GM21717 (cell line): ENCODE measurements around the gene ATP11C.
"Not testable (repeated sequence)": the region's sequence is repeated elsewhere in the genome, so short reads cannot be mapped to it uniquely, and the experiment has no call there.

Experiments used
- ATAC-seq: cut with Tn5 transposase; IDR thresholded peaks from one replicate; pipeline ENCODE4 v1.9.1; 2021; ENCODE audit warnings: mild to moderate bottlenecking, moderate library complexity; ENCODE audit not compliant: unreplicated experiment

The ATP11C gene

DNA sequence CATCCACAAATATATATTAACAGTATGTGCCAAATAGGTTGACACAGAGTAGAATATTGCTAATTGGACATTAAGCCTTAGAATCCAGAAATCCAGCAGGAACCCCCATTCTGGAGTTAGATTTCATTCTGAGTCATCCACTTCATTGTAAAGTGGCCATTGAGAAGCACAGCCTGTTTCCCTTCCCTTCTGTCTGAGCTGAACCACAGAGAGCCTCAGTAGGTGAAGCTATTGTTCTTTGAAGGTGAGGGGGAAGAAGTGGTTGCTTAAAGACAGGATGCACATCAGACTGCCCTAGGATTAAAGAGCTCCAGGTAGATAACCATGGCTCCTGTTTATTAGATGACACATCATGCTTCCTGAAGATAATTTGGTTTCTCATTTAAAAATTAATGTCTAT is 194.3 kb downstream of the ATP11C start:
- peak; percentile 67 for ATAC-seq

DNA sequence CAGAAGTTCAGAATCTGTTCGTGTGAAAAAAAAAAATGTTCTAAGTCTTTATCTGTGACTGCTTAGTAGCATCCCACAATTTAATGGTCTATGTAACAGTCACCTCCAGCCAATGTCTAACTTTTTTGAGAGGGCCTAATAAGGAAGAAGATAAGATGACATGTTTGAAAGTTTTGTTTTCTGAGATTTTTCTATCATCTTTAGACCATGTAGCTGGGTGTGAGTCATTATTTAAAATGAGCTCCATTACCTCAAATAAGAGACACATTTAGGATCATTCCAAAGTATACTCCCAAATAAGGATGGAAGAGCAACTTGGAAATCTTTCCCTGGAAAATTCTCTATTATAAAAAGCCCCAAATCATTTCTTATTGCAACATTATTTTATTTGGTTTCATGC is 196.7 kb downstream of the ATP11C start:
- ATAC-seq: no peak

DNA sequence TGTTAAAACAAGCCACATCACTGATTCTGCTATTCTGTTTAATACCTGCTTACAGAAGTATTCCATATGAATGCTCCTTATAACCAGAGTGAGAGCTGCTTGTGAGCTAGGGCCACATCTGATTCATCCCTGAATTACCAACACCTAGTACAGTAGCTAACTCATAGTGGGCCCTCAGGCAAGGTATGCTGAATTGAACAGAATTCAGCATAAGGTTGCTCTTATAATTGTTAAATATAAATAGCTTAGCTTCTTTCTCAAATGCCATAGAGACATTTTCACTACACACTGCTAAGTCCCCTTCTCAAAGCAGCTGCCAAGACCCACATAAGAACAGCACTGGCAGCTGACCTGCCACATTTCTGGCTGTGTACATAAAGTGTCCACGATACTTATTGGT is 197.9 kb downstream of the ATP11C start:
- ATAC-seq: no peak

DNA sequence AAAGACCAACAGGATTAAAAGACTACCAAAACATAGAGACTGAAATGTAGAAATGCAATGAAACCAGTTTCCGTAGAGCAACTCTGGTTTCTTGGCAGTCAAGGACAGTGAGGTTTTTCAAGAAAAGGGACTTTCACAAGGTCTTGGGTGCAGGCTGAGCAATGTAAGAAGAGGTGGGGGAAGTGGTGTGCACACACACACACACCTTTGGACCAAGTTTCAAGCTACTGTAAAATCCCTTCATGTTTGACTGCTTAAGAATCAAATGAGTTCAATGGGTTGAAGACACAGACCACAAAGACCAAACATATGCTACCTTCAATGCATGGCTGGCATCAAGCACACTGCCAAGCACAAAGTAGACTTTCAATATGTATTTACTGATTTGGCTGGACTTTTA is 207.1 kb downstream of the ATP11C start:
- peak; percentile 92 for ATAC-seq

DNA sequence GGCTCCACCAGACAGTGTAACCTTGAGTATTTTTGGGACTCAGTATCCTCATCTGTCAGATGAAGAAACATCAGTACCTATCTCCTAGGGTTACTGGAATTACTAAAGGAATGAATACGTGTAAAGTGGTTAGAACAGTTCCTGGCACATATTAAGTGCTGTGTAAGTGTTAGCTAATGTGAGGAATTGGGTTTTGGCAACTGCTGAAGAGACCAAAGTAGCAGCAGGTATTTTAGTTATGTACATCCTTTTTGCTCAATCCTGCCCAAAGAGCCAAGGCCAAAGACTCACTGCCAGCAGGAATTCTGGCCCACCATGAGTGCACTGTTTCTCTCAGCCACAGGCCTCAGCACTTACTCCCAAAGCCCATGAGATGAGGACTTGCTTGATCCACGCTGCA is 208.2 kb downstream of the ATP11C start:
- ATAC-seq: no peak

DNA sequence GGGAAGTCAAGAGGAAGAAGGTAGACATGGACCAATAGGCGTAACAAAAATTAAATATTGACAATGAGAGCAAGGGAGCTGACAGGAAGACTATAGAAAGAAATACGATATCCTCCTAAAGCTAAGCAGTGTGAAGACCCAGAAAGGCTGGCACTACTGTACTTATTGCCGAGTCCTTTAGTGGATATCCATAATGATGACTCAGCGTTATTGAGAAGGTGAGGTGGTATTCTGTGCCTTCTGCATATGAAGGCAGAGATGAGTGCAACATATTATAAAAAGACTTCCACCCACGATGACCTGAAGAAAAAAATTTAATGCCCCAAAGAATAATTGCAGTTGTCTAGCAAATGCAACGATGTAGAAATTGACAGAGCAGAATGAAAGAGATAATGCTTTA is 211.9 kb downstream of the ATP11C start:
- ATAC-seq: no peak

DNA sequence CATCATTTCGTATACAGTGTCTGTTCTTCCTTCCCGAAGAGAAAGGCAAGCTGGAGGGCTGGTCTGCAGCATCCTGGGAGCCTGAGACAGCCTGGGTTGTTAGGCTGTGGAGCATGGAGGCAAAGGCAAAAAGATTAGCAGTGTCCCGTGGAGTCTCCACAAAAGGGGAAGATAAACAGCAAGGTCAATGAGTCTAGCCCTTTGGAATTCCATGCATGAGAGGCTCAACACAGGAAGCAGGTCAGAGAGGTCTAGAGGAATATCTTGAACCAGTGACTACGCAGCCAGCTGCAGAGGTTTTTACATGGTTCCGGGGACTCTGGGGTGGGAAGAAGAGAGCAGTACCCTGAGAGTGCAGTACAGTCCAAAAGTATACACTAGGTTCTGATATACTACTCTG is 212.7 kb downstream of the ATP11C start:
- ATAC-seq: no peak

DNA sequence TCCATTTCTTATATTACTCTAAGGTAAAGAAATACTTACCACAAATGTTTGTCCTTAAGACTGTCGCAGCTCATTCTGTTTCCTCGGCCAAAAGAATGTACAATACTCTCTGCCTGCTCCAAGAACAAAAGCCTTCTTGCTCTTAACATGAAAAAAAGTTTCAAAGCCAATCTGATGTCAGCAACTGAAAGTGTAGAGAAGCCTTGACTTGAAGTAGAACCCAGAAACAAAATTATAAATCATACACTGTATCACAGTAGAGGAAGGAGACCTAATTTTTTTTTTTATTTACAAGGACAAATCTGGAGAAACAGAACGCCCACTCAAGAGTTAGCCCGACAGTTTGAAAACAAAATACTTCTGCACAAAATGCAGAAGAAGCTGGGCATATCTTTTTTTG is 224.8 kb downstream of the ATP11C start, which contains the start of gene MCF2:
Gene MCF2, minus strand, starts transcription at position 101 of the 400 bp plus-strand sequence. CDS start 56,423 bp downstream, outside the sequence.
- ATAC-seq: no peak

DNA sequence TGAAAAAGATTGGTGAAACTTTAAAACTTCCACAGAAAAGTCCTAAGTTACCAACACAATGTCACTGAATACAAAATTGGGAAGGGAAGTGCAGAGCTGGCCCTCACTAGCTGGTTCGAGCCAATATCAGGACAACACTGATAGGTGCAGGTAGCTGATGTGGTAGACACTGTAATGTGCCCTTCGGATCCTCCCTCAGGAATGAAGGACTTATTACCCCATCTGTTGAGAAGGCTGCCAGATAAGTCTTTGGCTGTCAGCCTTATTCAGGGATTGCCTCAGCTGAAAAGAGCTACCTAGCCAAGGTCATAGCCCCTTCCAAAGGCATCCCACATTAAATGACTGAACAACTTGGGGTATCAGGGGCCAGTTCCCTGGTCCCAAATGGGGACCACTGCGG is 230.2 kb downstream of the ATP11C start:
- ATAC-seq: no peak

DNA sequence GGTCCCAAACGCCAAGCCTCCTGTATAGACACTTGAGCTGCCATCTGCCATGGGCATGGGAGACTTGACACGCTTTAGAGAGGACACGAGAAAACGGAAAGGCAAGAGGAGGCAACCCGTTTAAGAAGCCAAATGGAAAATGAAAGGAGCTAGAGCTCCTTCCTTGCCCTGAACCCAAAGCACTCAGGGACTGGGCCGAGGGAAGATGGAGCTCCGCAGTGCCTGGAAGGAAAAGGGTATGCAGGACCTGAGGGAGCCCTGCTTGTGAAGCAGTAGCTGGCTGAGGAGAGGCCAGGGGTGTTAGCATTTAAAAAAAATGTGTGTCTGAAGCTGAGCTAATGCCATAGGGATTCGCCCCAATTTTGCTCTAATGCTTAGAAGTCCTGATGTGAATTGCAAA is 239.9 kb downstream of the ATP11C start:
- no peak for ATAC-seq

DNA sequence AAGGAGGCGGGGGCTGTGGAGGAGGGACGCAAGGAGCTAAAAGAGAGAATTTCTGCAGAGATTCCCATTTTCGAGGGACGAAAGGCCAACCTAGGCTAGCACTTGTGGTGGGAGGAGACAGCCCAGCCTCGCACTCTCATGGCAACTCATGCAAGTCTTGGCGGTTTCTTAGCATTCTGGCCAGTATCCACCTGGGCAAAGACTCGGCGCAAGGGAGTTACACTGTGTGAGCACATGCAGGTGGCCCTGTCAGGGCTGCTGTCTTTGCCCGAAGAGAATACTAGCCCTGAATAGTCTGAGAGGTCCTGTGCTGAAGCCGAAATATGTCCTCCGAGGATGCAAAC is 240.4 kb downstream of the ATP11C start:
- no peak for ATAC-seq

DNA sequence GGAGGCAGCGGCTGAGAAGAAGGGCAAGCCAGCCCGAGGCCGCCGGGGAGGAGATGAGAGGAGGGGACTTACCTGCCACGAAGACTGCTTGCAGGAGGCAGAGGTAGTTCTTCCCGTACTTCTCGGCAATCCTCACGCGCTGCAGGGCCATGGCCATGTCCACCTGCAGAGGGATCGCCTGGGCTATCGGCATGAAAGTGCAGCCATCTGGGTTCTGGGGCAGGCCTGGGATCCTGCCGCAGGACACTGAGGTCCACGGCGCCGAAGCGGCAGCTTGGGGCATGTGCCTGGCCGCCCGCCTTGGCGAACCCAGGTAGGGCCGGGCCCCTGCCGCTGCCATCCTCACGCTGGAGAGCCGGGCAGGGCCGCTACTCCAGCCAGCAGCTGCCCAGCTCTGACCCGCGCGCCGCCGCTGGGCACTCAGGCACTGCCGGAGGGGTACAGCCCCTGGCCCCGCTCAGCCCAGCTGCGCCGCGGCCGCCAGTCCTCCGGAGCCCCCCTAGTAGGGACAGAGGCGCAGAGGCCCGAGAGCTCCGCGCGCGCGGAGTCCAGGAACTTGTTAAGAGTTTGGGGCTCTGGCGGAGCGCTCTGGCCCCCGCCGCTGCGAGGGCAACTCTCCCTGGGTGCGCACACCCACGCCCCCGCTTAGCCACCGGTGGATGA is 240.9 kb downstream of the ATP11C start:
- ATAC-seq: no peak

DNA sequence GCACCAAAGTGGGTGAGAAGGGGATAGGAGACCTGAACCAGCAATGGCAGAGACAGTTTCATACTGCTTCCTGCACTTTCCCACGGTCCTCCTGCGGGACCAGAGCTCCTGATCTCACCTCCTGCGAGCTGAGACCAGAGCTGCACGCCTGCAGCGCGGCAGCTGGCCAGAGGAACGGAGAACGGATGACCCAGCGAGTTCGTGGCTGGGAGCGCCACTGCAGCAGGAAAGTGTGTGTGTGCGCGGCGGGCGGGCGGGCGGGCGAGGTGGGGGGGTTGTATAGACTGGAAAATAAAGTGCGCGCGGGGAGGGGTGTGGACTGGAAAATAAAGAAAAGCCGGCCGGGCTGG is 241.4 kb downstream of the ATP11C start:
- no peak for ATAC-seq

DNA sequence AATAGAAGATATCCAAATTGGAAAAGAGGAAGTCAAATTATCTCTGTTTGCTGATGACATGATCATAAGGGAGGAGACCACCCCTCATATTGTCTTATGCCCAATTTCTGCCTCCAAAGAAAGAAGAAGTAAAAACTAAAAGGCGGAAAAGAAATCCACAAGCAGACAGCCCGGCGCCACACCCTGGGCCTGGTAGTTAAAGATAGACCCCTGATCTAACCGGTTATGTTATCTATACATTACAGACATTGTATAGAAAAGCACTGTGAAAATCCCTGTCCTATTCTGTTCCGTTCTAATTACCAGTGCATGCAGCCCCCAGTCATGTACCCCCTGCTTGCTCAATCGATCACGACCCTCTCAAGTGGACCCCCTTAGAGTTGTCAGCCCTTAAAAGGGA is 247.7 kb downstream of the ATP11C start:
- not testable (repeated sequence) for ATAC-seq

DNA sequence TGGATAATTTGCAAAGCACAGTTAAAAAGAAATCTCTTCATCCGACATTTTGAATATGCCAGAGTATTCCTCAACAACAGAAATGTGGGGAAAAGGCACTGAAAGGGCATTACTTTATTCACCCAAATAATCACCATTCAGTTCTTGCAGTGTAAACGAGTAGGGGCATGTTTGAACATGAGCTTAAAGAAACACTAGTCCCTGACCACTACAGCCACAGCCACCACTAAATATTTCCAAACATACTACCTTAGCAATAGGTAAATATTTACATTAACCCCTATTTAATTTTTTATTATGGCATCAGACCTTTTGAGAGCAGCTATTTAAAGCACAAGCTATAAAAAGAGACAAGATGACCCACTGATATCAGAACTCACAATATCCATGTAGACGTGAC is 252.5 kb downstream of the ATP11C start:
- no peak for ATAC-seq
